GM19239 (cell line): ENCODE data around the gene OPHN1.
"Not testable (repeated sequence)": the region's sequence is repeated elsewhere in the genome, so short reads cannot be mapped to it uniquely, and the experiment has no call there.

Source experiments
- DNase-seq: peaks from one replicate; pipeline ENCODE4 v3.0.0; 2011; ENCODE audit warnings: low spot score; ENCODE audit not compliant: insufficient read length
- FAIRE-seq: peaks from 2 replicates; lab custom pipeline; 2011; peaks lifted over from hg19 to GRCh38; lab: Jason Lieb, UNC

Gene OPHN1

GRCh38 chrX:68086709-68087108 is 346.6 kb downstream of the OPHN1 start:
- FAIRE-seq (no peak), DNase-seq (no peak)

- no peak for DNase-seq
- no peak for FAIRE-seq
Measured at GRCh38 chrX:68084765-68085164, 348.5 kb downstream of the OPHN1 start.

GRCh38 chrX:68083510-68083909 is 349.8 kb downstream of the OPHN1 start:
- no peak for FAIRE-seq
- DNase-seq = no peak

- FAIRE-seq (no peak), DNase-seq (no peak)
Measured at GRCh38 chrX:68079961-68080360, 353.3 kb downstream of the OPHN1 start.

- not testable (repeated sequence) for DNase-seq, FAIRE-seq
Measured at GRCh38 chrX:68078801-68079200, 354.5 kb downstream of the OPHN1 start.

GRCh38 chrX:68077378-68077777 is 355.9 kb downstream of the OPHN1 start:
- FAIRE-seq = no peak
- DNase-seq = no peak

GRCh38 chrX:68072041-68072440 is 361.3 kb downstream of the OPHN1 start:
- FAIRE-seq = no peak
- no peak for DNase-seq

GRCh38 chrX:68070119-68070518 is 363.2 kb downstream of the OPHN1 start:
- FAIRE-seq, DNase-seq: not testable (repeated sequence)

GRCh38 chrX:68061206-68061535 is 372.1 kb downstream of the OPHN1 start:
- DNase-seq (no peak), FAIRE-seq (no peak)

GRCh38 chrX:68060506-68061205 is 372.6 kb downstream of the OPHN1 start:
- DNase-seq (no peak), FAIRE-seq (no peak)

- FAIRE-seq (no peak), DNase-seq (no peak)
Measured at GRCh38 chrX:68059469-68059868, 373.8 kb downstream of the OPHN1 start.

- DNase-seq = no peak
- FAIRE-seq = no peak
Measured at GRCh38 chrX:68049466-68049865, 383.8 kb downstream of the OPHN1 start.

- FAIRE-seq (no peak), DNase-seq (no peak)
Measured at GRCh38 chrX:68048774-68049173, 384.5 kb downstream of the OPHN1 start.

GRCh38 chrX:68045008-68045577 is 388.2 kb downstream of the OPHN1 start:
- no peak for DNase-seq

GRCh38 chrX:68043713-68044438 is 389.4 kb downstream of the OPHN1 start:
- no peak for DNase-seq

More at GRCh38 chrX:68045008-68045577, 388.2 kb downstream of the OPHN1 start:
- no peak for FAIRE-seq

GRCh38 chrX:68041110-68041509 is 392.2 kb downstream of the OPHN1 start:
- DNase-seq (no peak), FAIRE-seq (no peak)

More at GRCh38 chrX:68043713-68044438, 389.4 kb downstream of the OPHN1 start:
- no peak for FAIRE-seq

GRCh38 chrX:68018248-68019203 is 414.8 kb downstream of the OPHN1 start:
- no peak for DNase-seq
- FAIRE-seq = no peak

- DNase-seq = no peak
- no peak for FAIRE-seq
Measured at GRCh38 chrX:67998540-67998939, 434.8 kb downstream of the OPHN1 start.
